HL-60 (cell line): ENCODE measurements around the gene SCG2.

Experiments
- TF ChIP-seq, protein P1 (sequence below): IDR thresholded peaks from 2 replicates; pipeline ENCODE4 v1.6.1; 2012; ENCODE audit warnings: low read depth; ENCODE audit not compliant: insufficient replicate concordance
- TF ChIP-seq, protein P2 (sequence below): IDR thresholded peaks from one replicate; pipeline ENCODE4 v1.5.1; 2011; ENCODE audit warnings: low read length, control low read depth, inconsistent platforms; ENCODE audit not compliant: insufficient read depth

DNA sequence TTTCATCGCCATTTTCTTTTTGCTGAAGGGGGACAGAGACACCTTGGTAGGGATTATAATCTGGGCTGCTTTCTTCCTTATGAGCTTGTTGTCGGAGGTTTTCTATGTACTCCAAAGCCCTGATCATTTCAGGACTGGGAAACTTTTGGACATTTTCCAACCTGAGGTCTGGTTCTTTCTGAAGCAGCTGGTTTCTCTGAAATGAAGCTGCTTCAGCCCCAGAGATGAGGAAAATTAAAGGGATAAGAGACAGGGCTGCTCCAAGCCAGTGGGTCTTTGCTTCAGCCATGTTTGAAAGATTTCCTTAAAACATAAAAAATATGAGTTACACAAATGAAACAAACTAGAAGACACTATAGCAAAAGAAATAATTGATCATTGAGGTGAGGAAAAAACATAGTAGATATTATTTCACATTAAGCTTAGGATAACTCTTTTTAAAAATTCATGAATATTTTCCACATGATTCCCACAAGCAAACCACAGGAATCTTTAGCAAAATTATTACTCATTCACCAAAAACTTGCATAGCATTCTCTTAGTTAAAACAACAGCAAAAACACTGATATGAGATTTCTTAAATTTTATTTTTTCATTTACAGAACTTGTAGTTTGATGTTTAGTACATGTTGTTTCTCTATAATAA is 3.0 kb downstream of the SCG2 start:
- TF ChIP-seq, protein P1, sequence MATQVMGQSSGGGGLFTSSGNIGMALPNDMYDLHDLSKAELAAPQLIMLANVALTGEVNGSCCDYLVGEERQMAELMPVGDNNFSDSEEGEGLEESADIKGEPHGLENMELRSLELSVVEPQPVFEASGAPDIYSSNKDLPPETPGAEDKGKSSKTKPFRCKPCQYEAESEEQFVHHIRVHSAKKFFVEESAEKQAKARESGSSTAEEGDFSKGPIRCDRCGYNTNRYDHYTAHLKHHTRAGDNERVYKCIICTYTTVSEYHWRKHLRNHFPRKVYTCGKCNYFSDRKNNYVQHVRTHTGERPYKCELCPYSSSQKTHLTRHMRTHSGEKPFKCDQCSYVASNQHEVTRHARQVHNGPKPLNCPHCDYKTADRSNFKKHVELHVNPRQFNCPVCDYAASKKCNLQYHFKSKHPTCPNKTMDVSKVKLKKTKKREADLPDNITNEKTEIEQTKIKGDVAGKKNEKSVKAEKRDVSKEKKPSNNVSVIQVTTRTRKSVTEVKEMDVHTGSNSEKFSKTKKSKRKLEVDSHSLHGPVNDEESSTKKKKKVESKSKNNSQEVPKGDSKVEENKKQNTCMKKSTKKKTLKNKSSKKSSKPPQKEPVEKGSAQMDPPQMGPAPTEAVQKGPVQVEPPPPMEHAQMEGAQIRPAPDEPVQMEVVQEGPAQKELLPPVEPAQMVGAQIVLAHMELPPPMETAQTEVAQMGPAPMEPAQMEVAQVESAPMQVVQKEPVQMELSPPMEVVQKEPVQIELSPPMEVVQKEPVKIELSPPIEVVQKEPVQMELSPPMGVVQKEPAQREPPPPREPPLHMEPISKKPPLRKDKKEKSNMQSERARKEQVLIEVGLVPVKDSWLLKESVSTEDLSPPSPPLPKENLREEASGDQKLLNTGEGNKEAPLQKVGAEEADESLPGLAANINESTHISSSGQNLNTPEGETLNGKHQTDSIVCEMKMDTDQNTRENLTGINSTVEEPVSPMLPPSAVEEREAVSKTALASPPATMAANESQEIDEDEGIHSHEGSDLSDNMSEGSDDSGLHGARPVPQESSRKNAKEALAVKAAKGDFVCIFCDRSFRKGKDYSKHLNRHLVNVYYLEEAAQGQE = no peak
- TF ChIP-seq, protein P2, sequence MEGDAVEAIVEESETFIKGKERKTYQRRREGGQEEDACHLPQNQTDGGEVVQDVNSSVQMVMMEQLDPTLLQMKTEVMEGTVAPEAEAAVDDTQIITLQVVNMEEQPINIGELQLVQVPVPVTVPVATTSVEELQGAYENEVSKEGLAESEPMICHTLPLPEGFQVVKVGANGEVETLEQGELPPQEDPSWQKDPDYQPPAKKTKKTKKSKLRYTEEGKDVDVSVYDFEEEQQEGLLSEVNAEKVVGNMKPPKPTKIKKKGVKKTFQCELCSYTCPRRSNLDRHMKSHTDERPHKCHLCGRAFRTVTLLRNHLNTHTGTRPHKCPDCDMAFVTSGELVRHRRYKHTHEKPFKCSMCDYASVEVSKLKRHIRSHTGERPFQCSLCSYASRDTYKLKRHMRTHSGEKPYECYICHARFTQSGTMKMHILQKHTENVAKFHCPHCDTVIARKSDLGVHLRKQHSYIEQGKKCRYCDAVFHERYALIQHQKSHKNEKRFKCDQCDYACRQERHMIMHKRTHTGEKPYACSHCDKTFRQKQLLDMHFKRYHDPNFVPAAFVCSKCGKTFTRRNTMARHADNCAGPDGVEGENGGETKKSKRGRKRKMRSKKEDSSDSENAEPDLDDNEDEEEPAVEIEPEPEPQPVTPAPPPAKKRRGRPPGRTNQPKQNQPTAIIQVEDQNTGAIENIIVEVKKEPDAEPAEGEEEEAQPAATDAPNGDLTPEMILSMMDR = no peak
